ENCODE measurements around the gene KIR3DL2.
"Not testable (repeated sequence)": the region's sequence is repeated elsewhere in the genome, so short reads cannot be mapped to it uniquely, and the experiment has no call there.

Gene KIR3DL2

DNA sequence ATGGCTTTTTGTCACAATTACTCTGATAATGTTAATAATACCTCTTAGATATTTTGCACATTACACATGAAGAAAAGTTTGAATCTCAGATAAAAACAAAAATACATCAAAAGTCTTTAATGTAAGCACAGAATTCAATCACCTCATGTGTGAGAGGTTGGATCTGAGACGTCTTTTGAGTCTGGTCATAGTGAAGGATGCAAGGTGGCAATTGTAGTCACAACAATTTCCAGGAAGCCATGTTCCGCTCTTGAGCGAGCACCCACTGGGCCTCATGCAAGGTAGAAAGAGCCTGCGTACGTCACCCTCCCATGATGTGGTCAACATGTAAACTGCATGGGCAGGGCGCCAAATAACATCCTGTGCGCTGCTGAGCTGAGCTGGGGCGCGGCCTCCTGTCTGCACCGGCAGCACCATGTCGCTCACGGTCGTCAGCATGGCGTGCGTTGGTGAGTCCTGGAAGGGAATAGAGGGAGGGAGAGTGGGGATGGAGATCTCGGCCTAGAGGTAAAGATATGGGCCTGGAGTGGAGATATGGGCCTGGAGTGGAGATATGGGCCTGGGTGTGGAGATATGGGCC lies at the start of gene KIR3DL2:
KIR3DL2 (plus strand) TSS at position 383 of the 580 bp plus-strand sequence; CDS start at position 416, 33 bp downstream.
- not testable (repeated sequence) for H3K4me1 ChIP-seq (ENCODE audit: control insufficient read depth, insufficient read depth, low read length); H3K36me3 ChIP-seq (ENCODE audit: control insufficient read depth, insufficient read depth, low read length); H3K9me3 ChIP-seq (ENCODE audit: control insufficient read depth, insufficient read depth, low read length); H3K27me3 ChIP-seq (ENCODE audit: control insufficient read depth, insufficient read depth, low read length); H3K4me3 ChIP-seq (ENCODE audit: low read depth, low read length); H3K9ac ChIP-seq (ENCODE audit: low read depth, low read length)

DNA sequence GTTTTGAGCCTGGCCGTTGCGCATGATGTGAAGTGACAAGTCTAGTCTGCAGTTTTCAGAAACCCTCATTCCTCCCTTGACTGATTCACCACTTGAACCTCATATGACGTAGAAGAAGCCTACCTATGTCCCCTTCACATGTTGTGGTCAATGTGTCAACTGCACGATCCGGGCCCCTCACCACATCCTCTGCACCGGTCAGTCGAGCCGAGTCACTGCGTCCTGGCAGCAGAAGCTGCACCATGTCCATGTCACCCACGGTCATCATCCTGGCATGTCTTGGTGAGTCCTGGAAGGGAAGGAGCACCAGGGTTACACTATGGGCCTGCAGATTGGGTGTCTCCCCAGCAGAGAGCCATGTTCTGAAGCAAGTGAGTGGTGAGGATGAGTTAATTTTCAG lies 46.8 kb upstream of the KIR3DL2 start, which contains the start of gene KIR2DL4:
KIR2DL4 (plus strand) TSS at position 201 of the 400 bp plus-strand sequence; CDS start at position 243, 42 bp downstream.
- Histone ChIP-seq H3K4me1 (ENCODE audit: control insufficient read depth, insufficient read depth, low read length) (no peaks in the 10 kb centered on the region), H3K27me3 (ENCODE audit: control insufficient read depth, insufficient read depth, low read length) (no peaks in the 10 kb centered on the region), H3K9ac (ENCODE audit: low read depth, low read length) (no peak within 1 kb of the TSS), H3K4me3 (ENCODE audit: low read depth, low read length) (no peak within 1 kb of the TSS), H3K36me3 (ENCODE audit: control insufficient read depth, insufficient read depth, low read length) (no peaks in the 10 kb centered on the region), H3K9me3 (ENCODE audit: control insufficient read depth, insufficient read depth, low read length) (peaks cover 19% of the 10 kb centered on the region)

DNA sequence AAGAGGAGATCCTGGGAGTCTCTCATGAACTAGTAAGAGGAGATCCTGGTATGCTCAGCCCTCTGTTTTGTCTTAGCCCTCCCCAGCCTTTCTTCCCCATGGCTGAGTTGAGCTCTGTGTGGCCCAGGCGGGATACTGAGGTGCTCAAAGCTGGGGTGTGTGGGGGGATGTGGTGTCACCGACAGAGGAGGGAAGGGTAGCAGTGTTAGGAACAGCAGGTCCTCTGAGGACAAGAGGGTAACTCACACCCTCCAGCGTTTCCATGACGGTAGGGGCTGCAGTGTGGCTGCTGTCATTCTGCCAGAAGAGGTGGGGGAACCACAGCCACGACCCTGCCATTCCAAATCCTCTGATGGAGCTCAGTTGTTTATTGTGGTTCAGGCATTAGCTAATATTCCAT lies 46.1 kb upstream of the KIR3DL2 start:
- Histone ChIP-seq H3K9ac (ENCODE audit: low read depth, low read length) (no peak overlapping the region), H3K4me1 (ENCODE audit: control insufficient read depth, insufficient read depth, low read length) (no peaks in the 10 kb centered on the region), H3K36me3 (ENCODE audit: control insufficient read depth, insufficient read depth, low read length) (no peaks in the 10 kb centered on the region), H3K4me3 (ENCODE audit: low read depth, low read length) (no peak overlapping the region), H3K9me3 (ENCODE audit: control insufficient read depth, insufficient read depth, low read length) (peaks cover 17% of the 10 kb centered on the region), H3K27me3 (ENCODE audit: control insufficient read depth, insufficient read depth, low read length) (no peaks in the 10 kb centered on the region)

DNA sequence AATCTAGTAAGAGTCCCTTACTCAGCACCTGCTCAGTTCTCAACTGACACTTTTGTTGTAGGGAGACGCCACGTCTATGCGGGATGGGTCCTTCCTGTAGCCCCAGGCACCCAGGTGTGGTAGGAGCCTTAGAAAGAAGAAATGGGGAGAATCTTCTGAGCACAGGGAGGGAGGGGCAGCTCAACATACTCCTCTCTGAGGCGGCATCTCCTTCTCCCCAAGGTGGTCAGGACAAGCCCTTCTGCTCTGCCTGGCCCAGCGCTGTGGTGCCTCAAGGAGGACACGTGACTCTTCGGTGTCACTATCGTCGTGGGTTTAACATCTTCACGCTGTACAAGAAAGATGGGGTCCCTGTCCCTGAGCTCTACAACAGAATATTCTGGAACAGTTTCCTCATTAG lies 45.7 kb upstream of the KIR3DL2 start:
- Histone ChIP-seq H3K4me1 (ENCODE audit: control insufficient read depth, insufficient read depth, low read length) (no peaks in the 10 kb centered on the region), H3K9ac (ENCODE audit: low read depth, low read length) (no peak overlapping the region), H3K27me3 (ENCODE audit: control insufficient read depth, insufficient read depth, low read length) (no peaks in the 10 kb centered on the region), H3K36me3 (ENCODE audit: control insufficient read depth, insufficient read depth, low read length) (no peaks in the 10 kb centered on the region), H3K9me3 (ENCODE audit: control insufficient read depth, insufficient read depth, low read length) (peaks cover 17% of the 10 kb centered on the region), H3K4me3 (ENCODE audit: low read depth, low read length) (no peak overlapping the region)

DNA sequence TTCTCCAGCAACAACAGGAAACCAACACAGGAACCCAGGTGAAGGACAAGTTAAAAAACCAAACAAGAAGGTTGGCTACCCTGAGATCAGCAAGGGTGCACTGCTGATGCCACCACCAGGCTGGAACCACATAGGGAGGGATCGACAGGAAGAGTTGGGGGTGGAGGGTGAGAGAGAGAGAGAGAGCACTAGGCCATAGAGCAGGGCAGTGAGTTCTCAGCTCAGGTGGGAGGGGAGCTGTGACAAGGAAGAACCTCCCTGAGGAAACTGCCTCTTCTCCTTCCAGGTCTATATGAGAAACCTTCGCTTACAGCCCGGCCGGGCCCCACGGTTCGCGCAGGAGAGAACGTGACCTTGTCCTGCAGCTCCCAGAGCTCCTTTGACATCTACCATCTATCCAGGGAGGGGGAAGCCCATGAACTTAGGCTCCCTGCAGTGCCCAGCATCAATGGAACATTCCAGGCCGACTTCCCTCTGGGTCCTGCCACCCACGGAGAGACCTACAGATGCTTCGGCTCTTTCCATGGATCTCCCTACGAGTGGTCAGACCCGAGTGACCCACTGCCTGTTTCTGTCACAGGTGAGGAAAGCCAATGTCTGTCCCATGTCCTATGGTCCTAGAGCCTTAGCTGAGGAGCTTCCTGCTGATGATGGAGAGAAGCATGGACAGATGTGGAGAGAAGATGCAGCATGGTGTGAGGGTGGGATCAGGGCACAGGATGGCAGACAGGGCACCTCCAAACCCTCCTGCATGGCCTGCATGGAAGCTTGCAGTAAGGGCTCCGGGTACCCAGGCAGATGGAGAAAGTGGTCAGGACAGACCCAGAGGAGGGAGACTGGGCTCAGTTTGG lies 44.4 kb upstream of the KIR3DL2 start:
- peaks cover 15% of the 10 kb centered on the region for H3K9me3 ChIP-seq (ENCODE audit: control insufficient read depth, insufficient read depth, low read length)
- H3K27me3 ChIP-seq (ENCODE audit: control insufficient read depth, insufficient read depth, low read length), result no peaks in the 10 kb centered on the region
- H3K9ac ChIP-seq (ENCODE audit: low read depth, low read length), result no peak overlapping the region
- H3K4me1 ChIP-seq (ENCODE audit: control insufficient read depth, insufficient read depth, low read length), result no peaks in the 10 kb centered on the region
- no peaks in the 10 kb centered on the region for H3K36me3 ChIP-seq (ENCODE audit: control insufficient read depth, insufficient read depth, low read length)
- H3K4me3 ChIP-seq (ENCODE audit: low read depth, low read length), result no peak overlapping the region

DNA sequence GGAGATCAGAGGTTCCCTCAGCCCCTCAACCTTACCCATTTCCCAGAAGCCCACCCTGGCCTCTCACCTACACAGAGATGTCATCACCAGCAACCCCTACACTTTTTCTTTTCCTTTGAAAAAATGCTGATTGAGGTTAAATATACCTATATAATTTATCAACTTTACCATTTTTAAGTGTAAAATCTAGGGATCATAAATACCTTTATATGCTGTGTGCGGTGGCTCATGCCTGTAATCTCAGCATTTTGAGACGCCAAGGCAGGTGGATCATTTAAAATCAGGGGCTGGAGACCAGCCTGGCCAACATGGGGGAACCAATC lies 43.8 kb upstream of the KIR3DL2 start:
- Histone ChIP-seq H3K4me1 (ENCODE audit: control insufficient read depth, insufficient read depth, low read length) (no peaks in the 10 kb centered on the region), H3K27me3 (ENCODE audit: control insufficient read depth, insufficient read depth, low read length) (no peaks in the 10 kb centered on the region), H3K9me3 (ENCODE audit: control insufficient read depth, insufficient read depth, low read length) (peaks cover 13% of the 10 kb centered on the region)

DNA sequence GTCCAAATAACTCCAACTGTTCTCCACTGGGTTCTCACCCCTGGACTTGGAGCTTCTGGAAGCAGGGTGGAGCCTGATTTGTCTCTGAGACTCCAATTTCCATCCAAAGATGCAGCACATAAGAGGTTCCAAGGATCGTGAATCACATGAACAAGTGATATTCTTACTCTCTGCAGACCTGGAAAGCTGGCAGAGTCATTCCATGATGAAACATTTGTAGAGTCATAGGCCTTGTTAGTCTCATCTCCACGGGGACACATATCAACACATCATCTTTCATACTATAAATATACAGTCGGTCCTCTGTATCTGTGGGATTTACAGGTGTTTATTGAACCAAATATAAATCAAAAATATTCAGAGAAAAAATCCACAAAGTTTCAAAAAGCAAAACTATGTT lies 35.7 kb upstream of the KIR3DL2 start:
- H3K27me3 ChIP-seq (ENCODE audit: control insufficient read depth, insufficient read depth, low read length); H3K36me3 ChIP-seq (ENCODE audit: control insufficient read depth, insufficient read depth, low read length); H3K4me3 ChIP-seq (ENCODE audit: low read depth, low read length); H3K9me3 ChIP-seq (ENCODE audit: control insufficient read depth, insufficient read depth, low read length); H3K4me1 ChIP-seq (ENCODE audit: control insufficient read depth, insufficient read depth, low read length); H3K9ac ChIP-seq (ENCODE audit: low read depth, low read length): not testable (repeated sequence)

More for the DNA sequence above, 43.8 kb upstream of the KIR3DL2 start:
- Histone ChIP-seq H3K4me3 (ENCODE audit: low read depth, low read length) (no peak overlapping the region), H3K9ac (ENCODE audit: low read depth, low read length) (no peak overlapping the region), H3K36me3 (ENCODE audit: control insufficient read depth, insufficient read depth, low read length) (no peaks in the 10 kb centered on the region)

DNA sequence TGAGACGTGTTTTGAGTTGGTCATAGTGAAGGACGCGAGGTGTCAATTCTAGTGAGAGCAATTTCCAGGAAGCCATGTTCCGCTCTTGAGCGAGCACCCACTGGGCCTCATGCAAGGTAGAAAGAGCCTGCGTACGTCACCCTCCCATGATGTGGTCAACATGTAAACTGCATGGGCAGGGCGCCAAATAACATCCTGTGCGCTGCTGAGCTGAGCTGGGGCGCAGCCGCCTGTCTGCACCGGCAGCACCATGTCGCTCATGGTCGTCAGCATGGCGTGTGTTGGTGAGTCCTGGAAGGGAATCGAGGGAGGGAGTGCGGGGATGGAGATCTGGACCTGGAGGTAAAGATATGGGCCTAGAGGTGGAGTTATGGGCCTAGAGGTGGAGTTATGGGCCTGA lies 34.0 kb upstream of the KIR3DL2 start, which contains the start of gene KIR3DL1:
KIR3DL1 (plus strand) TSS at position 218 of the 400 bp plus-strand sequence.
- H3K27me3 ChIP-seq (ENCODE audit: control insufficient read depth, insufficient read depth, low read length); H3K9me3 ChIP-seq (ENCODE audit: control insufficient read depth, insufficient read depth, low read length); H3K36me3 ChIP-seq (ENCODE audit: control insufficient read depth, insufficient read depth, low read length); H3K4me1 ChIP-seq (ENCODE audit: control insufficient read depth, insufficient read depth, low read length); H3K4me3 ChIP-seq (ENCODE audit: low read depth, low read length); H3K9ac ChIP-seq (ENCODE audit: low read depth, low read length): not testable (repeated sequence)

DNA sequence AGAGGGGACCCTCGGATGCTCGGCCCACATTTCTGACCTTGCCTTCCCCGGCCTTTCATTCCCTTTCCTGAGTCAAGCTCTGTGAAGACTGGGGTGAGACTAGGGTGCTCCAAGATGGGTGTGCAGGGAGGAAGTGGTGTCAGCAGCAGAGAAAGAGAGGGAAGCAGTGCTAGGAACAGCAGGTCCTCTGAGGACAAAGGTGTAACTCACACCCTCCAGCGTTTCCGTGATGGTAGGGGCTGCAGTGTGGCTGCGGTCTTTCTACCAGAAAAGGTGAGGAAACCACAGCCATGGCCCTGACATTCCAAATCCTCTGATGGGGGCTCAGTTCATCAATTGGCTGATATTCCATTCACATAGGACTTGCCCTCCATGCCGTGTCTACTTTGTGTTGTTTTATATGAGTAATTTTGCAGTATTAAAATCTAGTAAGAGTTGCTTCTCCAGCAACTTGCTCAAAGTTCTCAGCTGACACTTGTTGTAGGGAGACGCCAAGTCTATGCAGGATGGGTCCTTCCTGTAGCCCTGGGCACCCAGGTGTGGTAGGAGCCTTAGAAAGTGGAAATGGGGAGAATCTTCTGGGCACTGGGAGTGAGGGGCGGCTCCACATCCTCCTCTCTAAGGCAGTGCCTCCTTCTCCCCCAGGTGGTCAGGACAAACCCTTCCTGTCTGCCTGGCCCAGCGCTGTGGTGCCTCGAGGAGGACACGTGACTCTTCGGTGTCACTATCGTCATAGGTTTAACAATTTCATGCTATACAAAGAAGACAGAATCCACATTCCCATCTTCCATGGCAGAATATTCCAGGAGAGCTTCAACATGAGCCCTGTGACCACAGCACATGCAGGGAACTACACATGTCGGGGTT lies 32.3 kb upstream of the KIR3DL2 start:
- Histone ChIP-seq H3K36me3 (ENCODE audit: control insufficient read depth, insufficient read depth, low read length) (no peaks in the 10 kb centered on the region), H3K4me3 (ENCODE audit: low read depth, low read length) (no peak overlapping the region), H3K27me3 (ENCODE audit: control insufficient read depth, insufficient read depth, low read length) (no peaks in the 10 kb centered on the region), H3K9ac (ENCODE audit: low read depth, low read length) (no peak overlapping the region), H3K4me1 (ENCODE audit: control insufficient read depth, insufficient read depth, low read length) (no peaks in the 10 kb centered on the region), H3K9me3 (ENCODE audit: control insufficient read depth, insufficient read depth, low read length) (peaks cover 9% of the 10 kb centered on the region)

DNA sequence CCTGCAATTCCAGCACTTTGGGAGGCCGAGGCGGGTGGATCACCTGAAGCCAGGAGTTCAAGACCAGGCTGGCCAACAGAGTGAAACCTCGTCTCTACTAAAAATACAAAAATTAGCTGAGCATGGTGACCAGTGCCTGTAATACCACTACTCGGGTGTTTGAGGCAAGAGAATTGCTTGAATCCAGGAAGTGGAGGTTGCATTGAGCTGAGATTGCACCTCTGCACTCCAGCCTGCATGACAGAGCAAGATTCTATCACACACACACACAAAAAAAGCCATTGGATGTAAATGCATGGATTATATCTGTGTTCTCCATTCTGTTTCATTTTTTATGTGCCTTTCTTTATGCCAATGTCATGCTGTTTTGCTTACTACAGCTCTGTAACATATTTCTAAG lies 25.8 kb upstream of the KIR3DL2 start:
- not testable (repeated sequence) for H3K9ac ChIP-seq (ENCODE audit: low read depth, low read length); H3K4me1 ChIP-seq (ENCODE audit: control insufficient read depth, insufficient read depth, low read length); H3K4me3 ChIP-seq (ENCODE audit: low read depth, low read length); H3K9me3 ChIP-seq (ENCODE audit: control insufficient read depth, insufficient read depth, low read length); H3K36me3 ChIP-seq (ENCODE audit: control insufficient read depth, insufficient read depth, low read length); H3K27me3 ChIP-seq (ENCODE audit: control insufficient read depth, insufficient read depth, low read length)

DNA sequence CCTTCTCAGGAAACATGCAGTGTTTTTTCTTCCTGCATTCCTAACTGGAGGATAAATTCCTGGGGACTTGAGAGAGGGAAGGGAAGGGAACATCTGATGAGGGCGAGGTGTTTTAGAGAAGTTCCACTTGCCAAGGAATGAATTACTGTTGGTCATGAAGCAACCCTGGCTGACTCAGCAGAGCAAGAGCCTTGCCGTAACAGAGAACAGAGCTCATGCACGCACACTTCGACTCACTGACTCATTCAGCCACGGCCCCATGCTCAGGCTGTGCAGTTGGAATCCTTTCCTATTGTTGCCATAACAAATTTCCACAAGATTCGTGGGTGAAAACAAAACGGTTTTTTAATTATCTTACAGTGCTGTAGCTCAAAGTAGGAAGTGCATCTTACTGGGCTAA lies 24.9 kb upstream of the KIR3DL2 start:
- H3K4me3 ChIP-seq (ENCODE audit: low read depth, low read length); H3K27me3 ChIP-seq (ENCODE audit: control insufficient read depth, insufficient read depth, low read length); H3K36me3 ChIP-seq (ENCODE audit: control insufficient read depth, insufficient read depth, low read length); H3K9me3 ChIP-seq (ENCODE audit: control insufficient read depth, insufficient read depth, low read length); H3K4me1 ChIP-seq (ENCODE audit: control insufficient read depth, insufficient read depth, low read length); H3K9ac ChIP-seq (ENCODE audit: low read depth, low read length): not testable (repeated sequence)

Data from iPS-15b (cell line).